H1 (cell line): ENCODE data around the gene PEX16. TPM values are rescaled to one million over a fixed set of nuclear protein-coding genes. Genes with fewer than 3 reads are reported as not detected.

ENCODE experiments used
- BACH1 ChIP-seq: IDR thresholded peaks from 2 replicates; pipeline ENCODE4 v1.6.1; 2012; ENCODE audit warnings: low read length, improper control_type of control experiment
- CHD1 ChIP-seq: IDR thresholded peaks from 2 replicates; pipeline ENCODE4 v1.6.1; 2012; ENCODE audit warnings: low read depth, low read length, improper control_type of control experiment
- EGR1 ChIP-seq: IDR thresholded peaks from 2 replicates; pipeline ENCODE4 v1.6.1; 2011; ENCODE audit warnings: low read depth, low read length, borderline replicate concordance
- JUND ChIP-seq: IDR thresholded peaks from 2 replicates; pipeline ENCODE4 v1.6.1; 2011; ENCODE audit warnings: mild to moderate bottlenecking, improper control_type of control experiment, low read length
- KDM5A ChIP-seq: fragments of 200-600 bp; IDR thresholded peaks from 2 replicates; pipeline ENCODE4 v1.7.1; 2012; ENCODE audit warnings: mild to moderate bottlenecking, low read length, inconsistent platforms, mixed read lengths
- NANOG ChIP-seq: IDR thresholded peaks from 2 replicates; pipeline ENCODE4 v1.6.1; 2011; ENCODE audit warnings: low read length, low read depth, mild to moderate bottlenecking, inconsistent platforms; ENCODE audit not compliant: insufficient read depth, poor library complexity, severe bottlenecking
- NRF1 ChIP-seq: IDR thresholded peaks from 2 replicates; pipeline ENCODE4 v1.6.1; 2011; ENCODE audit warnings: mild to moderate bottlenecking, low read depth, low read length, improper control_type of control experiment
- POLR2AphosphoS5 ChIP-seq: IDR thresholded peaks from 2 replicates; pipeline ENCODE4 v1.6.1; 2011; ENCODE audit warnings: low read depth, low read length
- RBBP5 ChIP-seq: IDR thresholded peaks from 2 replicates; pipeline ENCODE4 v1.7.1; 2012; ENCODE audit warnings: low read depth, mild to moderate bottlenecking, inconsistent platforms, low read length, moderate library complexity, borderline replicate concordance
- RFX5 ChIP-seq: IDR thresholded peaks from 2 replicates; pipeline ENCODE4 v1.6.1; 2011; ENCODE audit warnings: low read depth, low read length, improper control_type of control experiment, borderline replicate concordance
- RNF2 ChIP-seq: fragments of 200-900, 300-1000 bp; sonication (generic); IDR thresholded peaks from 2 replicates; pipeline ENCODE4 v1.7.1; 2016; ENCODE audit warnings: borderline replicate concordance, low read depth, mild to moderate bottlenecking, antibody characterized with exemption, low read length; ENCODE audit not compliant: poor library complexity, severe bottlenecking; ENCODE audit errors: missing control alignments
- SIX5 ChIP-seq: IDR thresholded peaks from 2 replicates; pipeline ENCODE4 v1.6.1; 2011; ENCODE audit warnings: mild to moderate bottlenecking, low read depth, low read length
- TAF7 ChIP-seq: optimal IDR thresholded peaks from 2 replicates; pipeline ENCODE3; 2011; ENCODE audit warnings: low read depth, mild to moderate bottlenecking, inconsistent platforms, low read length, moderate library complexity, borderline replicate concordance
- TEAD4 ChIP-seq: IDR thresholded peaks from 2 replicates; pipeline ENCODE4 v1.6.1; 2012; ENCODE audit warnings: low read depth, low read length, inconsistent platforms, mixed read lengths
- YY1 ChIP-seq: IDR thresholded peaks from 2 replicates; pipeline ENCODE4 v1.6.1; 2011; ENCODE audit warnings: low read depth, mild to moderate bottlenecking, low read length
- polyA plus RNA-seq, 7 experiments: library from polyadenylated mRNA; depleted of rRNA in 3 of 7; stranded (reverse) in 5 of 7; unstranded in 2 of 7; fragments of >200 nt in 5 of 7; fragments of 200-250 nt in 2 of 7; gene quantifications; 1 replicate in 5 of 7; 2 replicates in 1 of 7; 4 replicates in 1 of 7; pipeline versions ENCODE4 v1.2.1 to v1.2.3, GENCODE V29; 2011 to 2013; ENCODE audit warnings: missing spikeins in 2 of 7, mixed read lengths in 2 of 7
- total RNA-seq: library from RNA; stranded (reverse); fragmentation: NEBNext Ultra II Directional; extraction: Animal tissue kit (Norgen Biotek cat#: 25700); gene quantifications from 2 replicates; pipeline ENCODE4 v1.2.1, GENCODE V29; 2021
- TF ChIP-seq, protein P1 (sequence below), 3 experiments: IDR thresholded peaks; 1 replicate in 2 of 3; 2 replicates in 1 of 3; pipeline versions ENCODE4 v1.5.1 to v1.6.1; 2011; ENCODE audit warnings: low read length in 3 of 3, mild to moderate bottlenecking in 3 of 3, inconsistent platforms in 2 of 3, low read depth in 1 of 3, moderate library complexity in 1 of 3; ENCODE audit not compliant: insufficient read depth in 1 of 3; ENCODE audit errors: control extremely low read depth in 1 of 3
- TF ChIP-seq, protein P2 (sequence below): IDR thresholded peaks from 2 replicates; pipeline ENCODE4 v1.6.1; 2012; ENCODE audit warnings: inconsistent platforms
- TF ChIP-seq, protein P3 (sequence below): IDR thresholded peaks from 2 replicates; pipeline ENCODE4 v1.6.1; 2012; ENCODE audit warnings: low read length, inconsistent platforms

Gene PEX16
- total and polyA plus RNA-seq, 2 of the 8 experiments (the other 6 are each of a cell fraction or from before 2014, with no cell fraction given): 29.2 to 36.0 TPM

DNA sequence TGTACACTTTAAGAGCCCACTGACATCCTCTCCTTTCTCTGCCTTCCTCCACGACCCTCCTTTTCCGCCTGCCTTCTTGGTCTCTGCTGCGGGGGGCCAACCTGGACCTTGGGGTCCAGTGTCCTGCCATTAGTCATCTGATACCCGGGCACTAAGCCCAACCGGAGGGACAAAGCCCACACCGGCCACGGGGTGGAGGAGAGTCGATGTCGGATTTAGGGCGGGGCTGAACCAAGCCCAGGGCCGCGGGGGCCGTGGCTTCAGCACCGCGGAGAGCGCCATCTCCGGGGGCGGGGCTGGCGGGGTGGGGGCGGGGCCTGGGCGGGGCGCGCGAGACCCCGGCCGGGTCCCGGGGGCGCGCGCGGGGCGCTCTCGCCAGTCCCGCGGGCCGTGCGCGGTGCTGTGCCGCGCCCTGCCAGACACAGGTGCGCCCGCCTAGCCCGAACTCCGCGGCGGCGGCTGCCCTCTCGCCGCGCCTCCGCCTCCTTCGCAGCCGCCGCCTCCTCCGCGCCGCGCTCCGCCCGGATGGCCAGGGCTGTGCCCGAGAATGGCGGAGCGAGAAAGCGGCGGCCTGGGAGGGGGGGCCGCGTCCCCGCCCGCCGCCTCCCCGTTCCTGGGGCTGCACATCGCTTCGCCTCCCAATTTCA lies 32.3 kb downstream of the PEX16 start, which contains the start of gene MAPK8IP1 (continued):
- TF ChIP-seq, protein P1, sequence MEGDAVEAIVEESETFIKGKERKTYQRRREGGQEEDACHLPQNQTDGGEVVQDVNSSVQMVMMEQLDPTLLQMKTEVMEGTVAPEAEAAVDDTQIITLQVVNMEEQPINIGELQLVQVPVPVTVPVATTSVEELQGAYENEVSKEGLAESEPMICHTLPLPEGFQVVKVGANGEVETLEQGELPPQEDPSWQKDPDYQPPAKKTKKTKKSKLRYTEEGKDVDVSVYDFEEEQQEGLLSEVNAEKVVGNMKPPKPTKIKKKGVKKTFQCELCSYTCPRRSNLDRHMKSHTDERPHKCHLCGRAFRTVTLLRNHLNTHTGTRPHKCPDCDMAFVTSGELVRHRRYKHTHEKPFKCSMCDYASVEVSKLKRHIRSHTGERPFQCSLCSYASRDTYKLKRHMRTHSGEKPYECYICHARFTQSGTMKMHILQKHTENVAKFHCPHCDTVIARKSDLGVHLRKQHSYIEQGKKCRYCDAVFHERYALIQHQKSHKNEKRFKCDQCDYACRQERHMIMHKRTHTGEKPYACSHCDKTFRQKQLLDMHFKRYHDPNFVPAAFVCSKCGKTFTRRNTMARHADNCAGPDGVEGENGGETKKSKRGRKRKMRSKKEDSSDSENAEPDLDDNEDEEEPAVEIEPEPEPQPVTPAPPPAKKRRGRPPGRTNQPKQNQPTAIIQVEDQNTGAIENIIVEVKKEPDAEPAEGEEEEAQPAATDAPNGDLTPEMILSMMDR (IDR thresholded peaks at IDR 0.05; ENCODE audit: control extremely low read depth in 1 of 3, insufficient read depth in 1 of 3, low read depth in 1 of 3, low read length in 3 of 3): no peak; a peak in 1 of 4 replicates
- no peak for TF ChIP-seq NANOG
- TF ChIP-seq, protein P2, sequence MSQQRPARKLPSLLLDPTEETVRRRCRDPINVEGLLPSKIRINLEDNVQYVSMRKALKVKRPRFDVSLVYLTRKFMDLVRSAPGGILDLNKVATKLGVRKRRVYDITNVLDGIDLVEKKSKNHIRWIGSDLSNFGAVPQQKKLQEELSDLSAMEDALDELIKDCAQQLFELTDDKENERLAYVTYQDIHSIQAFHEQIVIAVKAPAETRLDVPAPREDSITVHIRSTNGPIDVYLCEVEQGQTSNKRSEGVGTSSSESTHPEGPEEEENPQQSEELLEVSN: 0 out of 2 replicates have a peak, but pooled peaks have one; percentile 16
- 0 out of 2 replicates have a peak, but pooled peaks have one; percentile 25 for TF ChIP-seq RBBP5
- TF ChIP-seq POLR2AphosphoS5: no peak
- no peak for TF ChIP-seq RFX5
- TF ChIP-seq KDM5A: no peak
- TF ChIP-seq SIX5: no peak
- TF ChIP-seq TAF7: peak; percentile 25
- no peak for TF ChIP-seq EGR1
- TF ChIP-seq NRF1: no peak
- TF ChIP-seq RNF2: no peak
- TF ChIP-seq CHD1: no peak
- TF ChIP-seq YY1: peak; percentile 57; the same call in 1 of the 2 replicates
- no peak for TF ChIP-seq TEAD4
- TF ChIP-seq, protein P3, sequence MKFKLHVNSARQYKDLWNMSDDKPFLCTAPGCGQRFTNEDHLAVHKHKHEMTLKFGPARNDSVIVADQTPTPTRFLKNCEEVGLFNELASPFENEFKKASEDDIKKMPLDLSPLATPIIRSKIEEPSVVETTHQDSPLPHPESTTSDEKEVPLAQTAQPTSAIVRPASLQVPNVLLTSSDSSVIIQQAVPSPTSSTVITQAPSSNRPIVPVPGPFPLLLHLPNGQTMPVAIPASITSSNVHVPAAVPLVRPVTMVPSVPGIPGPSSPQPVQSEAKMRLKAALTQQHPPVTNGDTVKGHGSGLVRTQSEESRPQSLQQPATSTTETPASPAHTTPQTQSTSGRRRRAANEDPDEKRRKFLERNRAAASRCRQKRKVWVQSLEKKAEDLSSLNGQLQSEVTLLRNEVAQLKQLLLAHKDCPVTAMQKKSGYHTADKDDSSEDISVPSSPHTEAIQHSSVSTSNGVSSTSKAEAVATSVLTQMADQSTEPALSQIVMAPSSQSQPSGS: no peak
- no peak for TF ChIP-seq BACH1
- peak; percentile 36; the same call in 1 of the 2 replicates for TF ChIP-seq JUND
